HFFc6 (cell line): ENCODE results near the gene UNC119. TPM values are rescaled to one million over a fixed set of nuclear protein-coding genes. Genes with fewer than 3 reads are reported as not detected.

Experiments
- DNase-seq: peaks from one replicate; pipeline ENCODE4 v3.0.0-alpha.2; 2018
- H3K27ac Mint-ChIP-seq: 2 replicates; pipeline ENCODE4 v1.8.0; 2020; ENCODE audit warnings: mild to moderate bottlenecking, mixed read lengths
- H3K27me3 Mint-ChIP-seq: 2 replicates; pipeline ENCODE4 v1.8.0; 2021; ENCODE audit warnings: mild to moderate bottlenecking, moderate library complexity, mixed read lengths; ENCODE audit not compliant: insufficient read depth
- H3K36me3 Mint-ChIP-seq: 2 replicates; pipeline ENCODE4 v1.8.0; 2021; ENCODE audit warnings: low read depth, mixed read lengths
- H3K4me1 Mint-ChIP-seq: 2 replicates; pipeline ENCODE4 v1.8.0; 2020; ENCODE audit warnings: low read depth, mixed read lengths
- H3K4me3 Mint-ChIP-seq: 2 replicates; pipeline ENCODE4 v1.8.0; 2020; ENCODE audit warnings: mild to moderate bottlenecking, moderate library complexity, mixed read lengths
- H3K9me3 Mint-ChIP-seq: 2 replicates; pipeline ENCODE4 v1.8.0; 2020; ENCODE audit warnings: mild to moderate bottlenecking, mixed read lengths
- total RNA-seq, 6 experiments: library from RNA; stranded (reverse); fragmentation: NEBNext Ultra II Directional; extraction: Animal tissue kit (Norgen Biotek cat#: 25700); gene quantifications; 2 replicates in 1 of 6; 3 replicates in 5 of 6; pipeline ENCODE4 v1.2.3, GENCODE V29; 2021
- TF ChIP-seq, protein P1 (sequence below): fragments of 200-600 bp; sonication (generic); IDR thresholded peaks from 2 replicates; pipeline ENCODE4 v1.5.0; 2021; ENCODE audit warnings: antibody characterized with exemption, mild to moderate bottlenecking

The UNC119 gene
- total RNA-seq, 6 experiments from 2014 or later, result 28.3 to 36.9 (median 30.1) TPM

DNA sequence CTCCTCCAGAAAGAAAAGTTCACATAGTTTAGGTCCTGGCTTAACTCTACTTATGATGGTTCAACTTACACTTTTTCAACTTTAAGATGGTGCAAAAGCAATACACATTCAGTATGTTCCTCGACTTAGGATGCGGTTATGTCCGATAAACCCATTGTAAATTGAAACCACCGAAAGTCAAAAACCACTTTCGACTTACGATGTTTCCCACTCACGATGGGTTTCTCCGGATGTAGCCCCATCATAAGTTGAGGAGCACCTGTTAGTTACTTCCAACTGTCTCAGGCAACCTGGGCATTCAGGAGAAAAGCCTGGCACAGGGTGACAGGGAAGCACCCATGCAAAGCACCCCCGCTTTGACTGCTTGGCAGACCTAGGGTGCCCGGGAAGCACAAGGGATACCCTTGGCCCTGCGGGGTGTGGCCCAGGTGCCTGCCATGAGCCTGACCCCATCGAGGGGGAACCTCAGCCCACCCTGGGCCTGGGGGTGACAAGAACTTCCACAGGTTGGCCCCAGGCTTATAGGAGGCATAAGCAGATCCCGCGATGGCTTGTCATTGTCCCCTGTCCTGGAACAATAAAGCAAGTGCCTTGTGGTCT, 14.0 kb downstream of the UNC119 start:
- peaks cover 4% of the 10 kb centered on the region for H3K4me1 Mint-ChIP-seq
- no peaks in the 10 kb centered on the region for H3K36me3 Mint-ChIP-seq

DNA sequence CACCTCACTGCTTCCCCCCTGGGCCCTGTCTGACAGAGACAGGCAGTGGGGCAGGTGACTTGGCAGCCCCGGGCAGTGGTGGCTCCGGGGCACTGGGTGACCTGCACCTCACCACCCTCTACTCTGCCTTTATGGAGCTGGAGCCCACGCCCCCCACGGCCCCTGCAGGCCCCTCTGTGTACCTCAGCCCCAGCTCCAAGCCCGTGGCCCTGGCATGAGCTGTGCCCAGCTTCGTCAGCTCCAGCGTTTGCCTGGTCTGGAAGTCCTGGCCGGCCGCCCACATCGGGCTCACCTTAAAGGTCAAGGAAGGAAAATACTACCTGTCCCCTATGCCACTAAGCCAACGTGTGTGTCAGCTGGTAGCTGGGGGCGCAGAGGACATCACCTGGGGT, 15.2 kb downstream of the UNC119 start:
- Mint-ChIP-seq H3K36me3 (no peaks in the 10 kb centered on the region), H3K4me3 (no peak overlapping the region), H3K9me3 (no peaks in the 10 kb centered on the region), H3K4me1 (peaks cover 15% of the 10 kb centered on the region), H3K27me3 (peaks cover 12% of the 10 kb centered on the region), H3K27ac (no peak overlapping the region)
- TF ChIP-seq, protein P1, sequence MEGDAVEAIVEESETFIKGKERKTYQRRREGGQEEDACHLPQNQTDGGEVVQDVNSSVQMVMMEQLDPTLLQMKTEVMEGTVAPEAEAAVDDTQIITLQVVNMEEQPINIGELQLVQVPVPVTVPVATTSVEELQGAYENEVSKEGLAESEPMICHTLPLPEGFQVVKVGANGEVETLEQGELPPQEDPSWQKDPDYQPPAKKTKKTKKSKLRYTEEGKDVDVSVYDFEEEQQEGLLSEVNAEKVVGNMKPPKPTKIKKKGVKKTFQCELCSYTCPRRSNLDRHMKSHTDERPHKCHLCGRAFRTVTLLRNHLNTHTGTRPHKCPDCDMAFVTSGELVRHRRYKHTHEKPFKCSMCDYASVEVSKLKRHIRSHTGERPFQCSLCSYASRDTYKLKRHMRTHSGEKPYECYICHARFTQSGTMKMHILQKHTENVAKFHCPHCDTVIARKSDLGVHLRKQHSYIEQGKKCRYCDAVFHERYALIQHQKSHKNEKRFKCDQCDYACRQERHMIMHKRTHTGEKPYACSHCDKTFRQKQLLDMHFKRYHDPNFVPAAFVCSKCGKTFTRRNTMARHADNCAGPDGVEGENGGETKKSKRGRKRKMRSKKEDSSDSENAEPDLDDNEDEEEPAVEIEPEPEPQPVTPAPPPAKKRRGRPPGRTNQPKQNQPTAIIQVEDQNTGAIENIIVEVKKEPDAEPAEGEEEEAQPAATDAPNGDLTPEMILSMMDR, result no peak
- DNase-seq, result no peak

More for the DNA sequence above, 14.0 kb downstream of the UNC119 start:
- no peak overlapping the region for H3K4me3 Mint-ChIP-seq
- peaks cover 12% of the 10 kb centered on the region for H3K27me3 Mint-ChIP-seq
- H3K9me3 Mint-ChIP-seq, result no peaks in the 10 kb centered on the region
- TF ChIP-seq, protein P1, result no peak
- DNase-seq, result no peak
- no peak overlapping the region for H3K27ac Mint-ChIP-seq

DNA sequence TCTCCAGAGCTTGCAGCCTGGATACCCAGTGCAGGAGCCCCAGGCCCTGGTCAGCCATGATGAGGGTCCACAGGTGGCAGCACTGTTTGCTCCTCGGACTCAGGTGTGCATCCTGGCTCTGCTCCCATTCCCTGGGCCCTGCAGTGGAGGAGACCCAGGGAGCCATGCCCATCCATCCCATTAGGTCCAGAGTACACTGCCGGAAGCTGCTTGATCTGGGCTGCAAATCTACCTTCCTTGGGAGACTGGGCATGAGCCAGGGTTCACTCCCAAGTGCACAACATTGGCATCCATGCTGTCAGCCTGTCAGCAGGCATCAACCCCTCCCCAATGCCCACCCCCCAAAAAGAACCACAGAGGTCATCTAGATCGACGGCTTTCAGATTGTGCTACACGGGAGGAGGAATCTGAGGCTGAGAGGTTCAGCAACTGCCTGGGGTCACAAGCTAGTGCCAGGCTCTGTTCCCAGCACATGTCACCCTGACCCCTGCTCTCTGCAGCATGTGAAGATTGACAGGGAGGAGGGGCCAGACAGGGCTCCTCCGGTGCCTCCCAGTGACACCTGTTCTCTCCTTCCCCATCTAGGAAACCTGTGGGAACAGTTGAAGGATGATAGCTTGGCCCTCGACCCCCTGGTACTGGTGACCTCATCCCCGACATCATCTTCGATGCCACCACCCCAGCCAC, 15.7 kb downstream of the UNC119 start:
- no peak overlapping the region for H3K4me3 Mint-ChIP-seq
- H3K27ac Mint-ChIP-seq, result no peak overlapping the region
- no peaks in the 10 kb centered on the region for H3K9me3 Mint-ChIP-seq
- peaks cover 21% of the 10 kb centered on the region for H3K4me1 Mint-ChIP-seq
- H3K27me3 Mint-ChIP-seq, result peaks cover 12% of the 10 kb centered on the region
- TF ChIP-seq, protein P1, result no peak
- no peak for DNase-seq
- H3K36me3 Mint-ChIP-seq, result no peaks in the 10 kb centered on the region

DNA sequence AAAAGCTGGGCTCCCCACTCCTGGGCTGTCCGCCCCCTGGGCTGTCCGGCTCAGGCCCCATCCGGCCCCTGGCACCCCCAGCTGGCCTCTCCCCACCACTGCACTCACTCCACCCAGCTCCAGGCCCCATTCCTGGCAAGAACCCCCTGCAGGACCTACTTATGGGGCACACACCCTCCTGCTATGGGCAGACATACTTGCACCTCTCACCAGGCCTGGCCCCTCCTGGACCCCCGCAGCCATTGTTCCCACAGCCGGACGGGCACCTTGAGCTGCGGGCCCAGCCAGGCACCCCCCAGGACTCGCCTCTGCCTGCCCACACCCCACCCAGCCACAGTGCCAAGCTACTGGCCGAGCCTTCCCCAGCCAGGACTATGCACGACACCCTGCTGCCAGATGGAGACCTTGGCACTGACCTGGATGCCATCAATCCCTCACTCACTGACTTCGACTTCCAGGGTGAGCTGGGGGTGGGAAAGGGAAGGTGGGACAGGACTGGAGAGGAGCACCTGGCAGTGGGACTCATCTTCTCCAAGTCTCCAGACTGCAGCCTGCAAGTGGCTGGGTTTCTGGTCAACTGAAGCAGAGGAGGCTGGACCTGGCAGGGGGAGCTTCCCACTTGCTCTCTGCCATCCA, 17.6 kb downstream of the UNC119 start:
- Mint-ChIP-seq H3K36me3 (no peaks in the 10 kb centered on the region), H3K4me1 (peaks cover 24% of the 10 kb centered on the region), H3K9me3 (no peaks in the 10 kb centered on the region), H3K4me3 (no peak overlapping the region), H3K27ac (no peak overlapping the region), H3K27me3 (peaks cover 16% of the 10 kb centered on the region)
- TF ChIP-seq, protein P1, result no peak
- no peak for DNase-seq

DNA sequence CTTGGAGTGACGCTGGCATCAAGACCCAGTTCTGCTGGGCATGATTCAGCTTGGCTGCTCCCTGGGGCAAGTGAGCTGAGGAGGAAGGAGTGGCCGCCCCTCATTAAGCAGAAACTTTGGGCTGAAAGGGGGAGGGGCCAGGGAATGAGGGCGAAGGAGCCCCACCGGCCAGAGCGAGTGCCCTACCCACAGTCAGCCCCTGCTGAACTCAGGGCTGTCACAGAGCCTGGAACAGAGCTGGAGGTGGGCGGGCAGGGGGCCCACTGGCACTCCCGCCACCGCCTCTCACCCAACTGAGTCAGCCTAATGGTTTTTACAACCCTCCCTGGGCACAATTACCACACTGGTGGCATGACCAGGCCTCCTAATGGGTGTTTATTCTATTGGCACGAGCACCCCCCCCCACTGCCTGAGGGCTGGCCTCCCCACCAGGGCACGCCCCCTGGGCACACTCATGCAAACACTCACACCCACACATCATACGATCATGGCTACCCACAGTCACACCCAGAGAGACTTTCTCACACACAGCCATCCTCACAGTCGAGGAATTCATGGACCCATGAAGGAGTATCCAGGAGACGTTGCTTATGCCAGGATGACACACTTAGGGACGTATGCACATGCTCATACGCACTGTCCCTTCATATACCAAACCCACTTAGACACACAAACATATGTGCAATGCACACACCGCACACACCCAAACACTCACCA, 19.2 kb downstream of the UNC119 start:
- H3K27ac Mint-ChIP-seq, result no peak overlapping the region
- H3K4me1 Mint-ChIP-seq, result peaks cover 39% of the 10 kb centered on the region
- H3K27me3 Mint-ChIP-seq, result peaks cover 16% of the 10 kb centered on the region
- TF ChIP-seq, protein P1, result no peak
- H3K9me3 Mint-ChIP-seq, result no peaks in the 10 kb centered on the region
- DNase-seq, result no peak
- no peak overlapping the region for H3K4me3 Mint-ChIP-seq
- H3K36me3 Mint-ChIP-seq, result no peaks in the 10 kb centered on the region
